IPS-18c (cell line): ENCODE measurements around the gene RSU1.
A peak's percentile ranks its signal among the peaks of the same experiment; 100 is the strongest.

ENCODE experiments used
- H3K4me3 ChIP-seq: 2 replicates; pipeline ENCODE4 v1.7.0; 2013; ENCODE audit warnings: low read depth, mild to moderate bottlenecking, low read length, moderate library complexity; ENCODE audit not compliant: insufficient read depth
- H3K9me3 ChIP-seq: one replicate; pipeline ENCODE4 v1.6.1; 2013; ENCODE audit warnings: mild to moderate bottlenecking, low read length, moderate library complexity; ENCODE audit not compliant: control insufficient read depth, insufficient read depth

Gene RSU1

GRCh38 chr10:16817125-16818019 is at the start of gene RSU1:
Gene RSU1, minus strand, starts transcription at chr10:16817424. Its CDS starts 343 bp downstream, at chr10:16817081.
- Histone ChIP-seq H3K9me3 (peaks cover under 1% of the 10 kb centered on the region), H3K4me3 (peak within 1 kb of the TSS; percentile 94)

DNA sequence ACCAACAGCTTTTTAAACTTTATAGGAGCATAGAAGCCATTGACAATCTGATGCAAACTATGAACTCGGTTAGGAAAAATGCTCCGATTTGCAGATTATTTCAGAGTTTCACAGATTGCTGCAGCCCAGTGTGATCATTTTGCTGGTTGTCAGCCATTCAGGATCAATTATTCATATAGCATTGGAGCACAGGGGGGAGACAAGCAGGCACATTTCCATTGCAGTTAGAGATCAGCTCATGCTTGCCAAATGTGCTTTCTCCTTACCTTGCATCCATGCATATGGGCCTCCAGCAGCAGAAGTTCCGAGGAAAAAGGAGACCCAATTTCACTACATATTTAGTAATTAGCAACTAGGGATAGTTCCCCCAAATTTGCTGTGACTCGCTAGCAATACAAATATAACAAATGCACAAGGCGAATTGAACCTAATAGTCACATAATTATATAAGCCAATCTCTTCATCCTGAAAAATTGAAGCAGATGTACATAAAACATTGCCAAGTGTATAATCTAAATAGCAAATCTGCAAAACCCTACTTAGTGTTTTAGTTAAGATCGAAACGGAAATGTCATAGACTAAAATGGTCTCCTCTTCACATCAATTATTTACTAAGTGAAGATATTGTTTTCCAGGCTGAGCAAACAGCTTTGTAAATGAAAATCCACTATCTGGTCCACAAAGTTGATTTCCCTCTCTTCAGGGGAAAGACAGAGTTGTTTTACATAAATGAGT is 49.5 kb upstream of the RSU1 start:
- no peak overlapping the region for H3K4me3 ChIP-seq
- H3K9me3 ChIP-seq = no peaks in the 10 kb centered on the region

DNA sequence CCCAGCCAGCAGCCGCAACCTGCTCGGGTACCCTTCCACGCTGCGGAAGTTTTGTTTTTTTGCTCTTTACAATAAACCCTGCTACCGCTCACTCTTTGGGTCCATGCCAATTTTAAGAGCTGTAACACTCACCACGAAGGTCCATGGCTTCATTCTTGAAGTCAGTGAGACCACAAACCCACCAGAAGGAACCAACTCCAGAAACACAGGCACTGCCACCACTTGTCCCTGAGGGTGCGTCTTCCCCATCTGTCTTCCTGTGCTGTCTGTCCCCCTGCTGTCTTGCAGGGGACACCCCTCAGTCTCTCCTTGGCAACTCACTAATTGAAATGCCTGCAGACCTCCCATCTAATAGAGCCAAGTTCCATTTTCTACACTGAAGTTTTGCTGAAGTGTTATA is 48.5 kb upstream of the RSU1 start:
- no peaks in the 10 kb centered on the region for H3K9me3 ChIP-seq
- H3K4me3 ChIP-seq = no peak overlapping the region

GRCh38 chr10:16863766-16864165 is 46.5 kb upstream of the RSU1 start:
- H3K4me3 ChIP-seq = no peak overlapping the region
- no peaks in the 10 kb centered on the region for H3K9me3 ChIP-seq

GRCh38 chr10:16857419-16857818 is 40.2 kb upstream of the RSU1 start:
- no peaks in the 10 kb centered on the region for H3K9me3 ChIP-seq
- H3K4me3 ChIP-seq = no peak overlapping the region

DNA sequence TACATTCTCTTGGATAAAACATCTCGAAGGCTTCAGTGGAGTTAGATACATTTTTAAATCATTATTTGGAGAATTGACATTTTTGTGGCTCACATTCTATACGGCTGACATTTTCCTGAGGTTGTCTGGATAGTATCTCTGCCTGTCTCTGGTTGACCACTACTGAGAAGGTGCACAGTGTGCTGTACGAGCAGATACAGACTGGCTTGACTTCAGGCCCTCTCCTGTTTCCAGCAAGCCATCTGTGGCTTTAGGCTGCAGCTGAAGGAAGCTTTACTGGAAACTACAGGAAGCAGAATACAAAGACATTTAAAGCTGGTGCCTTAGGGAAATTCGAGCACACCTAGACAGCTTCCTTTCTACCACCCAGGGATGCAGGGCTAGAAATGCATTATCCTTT is 39.3 kb upstream of the RSU1 start:
- no peak overlapping the region for H3K4me3 ChIP-seq
- no peaks in the 10 kb centered on the region for H3K9me3 ChIP-seq

DNA sequence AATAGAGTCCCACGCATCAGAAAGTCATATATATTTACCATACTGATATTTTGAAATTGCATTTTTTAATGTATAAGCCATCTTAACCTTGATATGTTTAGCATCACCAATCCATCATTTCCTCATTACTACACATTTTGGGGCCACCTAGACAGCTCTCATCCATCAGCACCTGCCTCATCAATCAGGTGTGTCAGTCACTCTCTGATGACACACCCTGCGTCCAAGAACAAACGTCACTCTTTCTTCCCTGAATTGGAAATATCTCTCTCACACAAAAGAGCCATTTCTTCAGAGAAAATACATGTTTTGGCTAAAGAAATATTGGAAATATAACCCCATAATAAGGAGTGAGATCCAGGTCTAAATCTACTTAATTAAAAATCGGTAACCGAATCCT is 38.9 kb upstream of the RSU1 start:
- H3K9me3 ChIP-seq = no peaks in the 10 kb centered on the region

DNA sequence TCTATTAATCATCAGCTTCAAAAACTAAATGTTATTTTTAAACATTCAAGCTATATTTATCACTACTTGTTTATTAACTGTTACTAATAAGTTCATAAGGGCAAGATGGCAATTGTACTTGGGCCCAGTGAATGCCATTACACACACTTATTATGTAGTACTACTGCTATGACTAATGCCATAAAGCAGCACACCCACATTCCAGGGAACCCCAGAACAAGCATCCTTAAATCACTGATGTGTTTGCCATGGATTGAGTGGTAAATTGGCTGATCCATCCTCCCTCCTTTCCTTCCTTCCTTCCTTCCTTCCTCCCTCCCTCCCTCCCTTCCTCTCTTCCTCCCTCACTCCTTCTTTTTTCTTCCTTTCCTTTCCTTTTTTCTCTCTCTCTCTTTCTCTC is 37.4 kb upstream of the RSU1 start:
- H3K4me3 ChIP-seq = no peak overlapping the region
- no peaks in the 10 kb centered on the region for H3K9me3 ChIP-seq

More for the DNA sequence above, 38.9 kb upstream of the RSU1 start:
- no peak overlapping the region for H3K4me3 ChIP-seq

GRCh38 chr10:16853809-16854208 is 36.6 kb upstream of the RSU1 start:
- no peak overlapping the region for H3K4me3 ChIP-seq
- H3K9me3 ChIP-seq = no peaks in the 10 kb centered on the region

GRCh38 chr10:16853201-16853600 is 36.0 kb upstream of the RSU1 start:
- H3K9me3 ChIP-seq = no peaks in the 10 kb centered on the region
- H3K4me3 ChIP-seq = no peak overlapping the region

DNA sequence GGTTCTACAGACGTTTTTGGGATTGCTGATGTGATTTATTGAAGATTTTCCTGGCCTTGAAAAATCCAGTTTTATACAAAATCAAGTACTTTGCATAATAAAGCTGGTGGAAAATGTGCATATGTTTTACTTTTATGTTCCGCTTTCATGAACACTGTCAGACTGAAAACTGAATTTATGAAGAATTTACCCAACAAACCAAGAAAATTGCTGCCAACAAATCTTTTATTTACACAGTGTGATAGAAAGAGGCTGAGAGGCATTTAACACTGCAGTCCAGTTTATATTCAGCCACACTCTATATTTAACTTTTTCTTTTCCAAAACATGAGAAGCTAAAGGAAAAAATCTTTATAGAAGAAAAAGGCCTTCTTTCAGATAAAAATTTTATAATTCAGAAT is 35.4 kb upstream of the RSU1 start:
- H3K4me3 ChIP-seq = no peak overlapping the region
- H3K9me3 ChIP-seq = no peaks in the 10 kb centered on the region

- no peaks in the 10 kb centered on the region for H3K9me3 ChIP-seq
- H3K4me3 ChIP-seq = no peak overlapping the region
Observed at GRCh38 chr10:16848562-16849154, 31.4 kb upstream of the RSU1 start.

GRCh38 chr10:16847644-16848043 is 30.4 kb upstream of the RSU1 start:
- Histone ChIP-seq H3K4me3 (no peak overlapping the region), H3K9me3 (no peaks in the 10 kb centered on the region)

DNA sequence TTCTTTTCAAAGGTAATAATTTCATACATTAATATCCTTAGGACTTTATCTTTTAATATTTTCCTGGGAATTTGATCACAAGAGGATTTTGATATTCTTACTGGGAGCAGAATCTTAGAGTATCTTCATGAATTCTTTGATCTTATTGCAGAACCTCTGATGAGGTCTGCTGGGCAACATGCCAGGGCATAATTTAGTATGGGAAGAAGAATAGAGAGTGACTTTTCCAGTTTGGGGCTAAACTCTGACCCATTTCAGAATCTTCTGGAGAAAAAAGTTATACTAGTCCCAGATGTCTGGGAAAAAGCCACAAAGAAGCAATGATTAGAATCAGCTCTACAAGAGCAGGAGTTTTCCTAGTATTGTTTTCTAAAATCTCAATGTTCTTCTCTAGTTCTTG is 28.0 kb upstream of the RSU1 start:
- H3K4me3 ChIP-seq = no peak overlapping the region
- no peaks in the 10 kb centered on the region for H3K9me3 ChIP-seq

GRCh38 chr10:16843252-16843870 is 26.1 kb upstream of the RSU1 start:
- H3K9me3 ChIP-seq = no peaks in the 10 kb centered on the region
- H3K4me3 ChIP-seq = no peak overlapping the region

- no peak overlapping the region for H3K4me3 ChIP-seq
- no peaks in the 10 kb centered on the region for H3K9me3 ChIP-seq
Observed at GRCh38 chr10:16835228-16835627, 18.0 kb upstream of the RSU1 start.

DNA sequence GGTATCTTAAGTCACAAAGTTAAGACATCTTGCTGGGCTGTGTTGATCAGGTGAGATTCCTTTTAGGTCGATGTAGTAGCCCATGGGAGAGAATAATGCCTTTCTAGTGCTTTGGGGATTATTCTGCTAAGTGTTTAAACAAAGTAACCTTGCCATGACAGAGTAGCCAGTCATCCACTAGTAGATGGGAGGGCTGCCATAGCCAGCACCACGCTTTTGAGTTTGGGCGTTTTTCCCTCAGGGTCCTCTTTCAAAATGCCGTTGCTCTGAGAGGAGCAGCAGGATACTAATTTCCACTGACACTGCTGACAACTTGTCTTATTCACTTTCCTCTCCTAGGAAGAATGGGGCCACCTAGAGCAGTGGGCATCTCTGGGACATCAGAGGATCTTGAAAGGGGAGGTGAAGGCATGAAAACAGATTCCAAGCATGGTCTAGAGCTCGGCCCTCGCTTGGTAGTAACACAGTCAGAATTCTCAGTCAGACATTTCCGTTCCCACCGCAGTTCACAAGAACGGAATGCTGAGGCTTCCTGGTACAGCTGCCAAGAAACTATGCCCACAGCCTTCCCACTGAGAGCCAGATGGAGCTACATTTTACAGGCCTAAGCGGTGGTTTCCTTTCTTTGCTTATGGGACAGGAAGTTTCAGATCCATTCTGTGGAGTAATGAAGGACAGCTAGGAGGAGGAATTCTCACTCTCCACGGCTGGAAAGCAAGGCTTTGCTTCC is 15.3 kb upstream of the RSU1 start:
- Histone ChIP-seq H3K9me3 (no peaks in the 10 kb centered on the region), H3K4me3 (no peak overlapping the region)
